Trophoblast cell (in vitro differentiated cells and primary cell): ENCODE results near the gene MPND.

Experiments used
- DNase-seq, 2 donors: peaks; one replicate each; pipeline ENCODE4 v3.0.0-alpha.2; 2016
- H2AFZ ChIP-seq: 2 replicates; pipeline ENCODE4 v1.6.1; 2013; ENCODE audit warnings: low read length, moderate library complexity, mild to moderate bottlenecking; ENCODE audit not compliant: insufficient read depth, poor library complexity
- H2AK5ac ChIP-seq: 2 replicates; pipeline ENCODE4 v1.6.1; 2013; ENCODE audit warnings: mild to moderate bottlenecking, low read length
- H2BK120ac ChIP-seq: 2 replicates; pipeline ENCODE4 v1.6.1; 2013; ENCODE audit warnings: low read length, mild to moderate bottlenecking, moderate library complexity; ENCODE audit not compliant: insufficient read depth, poor library complexity
- H2BK12ac ChIP-seq: 2 replicates; pipeline ENCODE4 v1.6.1; 2013; ENCODE audit warnings: mild to moderate bottlenecking, low read length, moderate library complexity
- H2BK5ac ChIP-seq: 2 replicates; pipeline ENCODE4 v1.6.1; 2013; ENCODE audit warnings: low read length, low read depth, moderate library complexity, mild to moderate bottlenecking; ENCODE audit not compliant: poor library complexity
- H3K14ac ChIP-seq: 2 replicates; pipeline ENCODE4 v1.6.1; 2013; ENCODE audit warnings: mild to moderate bottlenecking, low read length
- H3K18ac ChIP-seq: 2 replicates; pipeline ENCODE4 v1.6.1; 2013; ENCODE audit warnings: mild to moderate bottlenecking, low read length
- H3K23ac ChIP-seq: 2 replicates; pipeline ENCODE4 v1.6.1; 2013; ENCODE audit warnings: low read length
- H3K27ac ChIP-seq: 2 replicates; pipeline ENCODE4 v1.5.1; 2013; ENCODE audit warnings: low read depth, mild to moderate bottlenecking, inconsistent platforms, low read length, moderate library complexity
- H3K27me3 ChIP-seq: 2 replicates; pipeline ENCODE4 v1.6.1; 2013; ENCODE audit warnings: inconsistent platforms, mild to moderate bottlenecking, low read length, moderate library complexity; ENCODE audit not compliant: insufficient read depth
- H3K36me3 ChIP-seq, 2 experiments: 1 replicate in 1 of 2; 2 replicates in 1 of 2; pipeline ENCODE4 v1.6.1; 2013; ENCODE audit warnings: low read length in 2 of 2, mild to moderate bottlenecking in 2 of 2, moderate library complexity in 1 of 2; ENCODE audit not compliant: insufficient read depth in 2 of 2, control insufficient read depth in 1 of 2
- H3K4ac ChIP-seq: 2 replicates; pipeline ENCODE4 v1.6.1; 2013; ENCODE audit warnings: low read depth, mild to moderate bottlenecking, low read length, moderate library complexity
- H3K4me1 ChIP-seq, 2 experiments: 1 replicate in 1 of 2; 2 replicates in 1 of 2; pipeline ENCODE4 v1.6.1; 2013; ENCODE audit warnings: low read length in 2 of 2, mild to moderate bottlenecking in 2 of 2, moderate library complexity in 1 of 2; ENCODE audit not compliant: insufficient read depth in 2 of 2, control insufficient read depth in 1 of 2
- H3K4me2 ChIP-seq: 2 replicates; pipeline ENCODE4 v1.6.1; 2013; ENCODE audit warnings: inconsistent platforms, mild to moderate bottlenecking, low read length, moderate library complexity
- H3K4me3 ChIP-seq: 2 replicates; pipeline ENCODE4 v1.5.1; 2013; ENCODE audit warnings: mild to moderate bottlenecking, low read depth, low read length, inconsistent platforms
- H3K79me1 ChIP-seq: one replicate; pipeline ENCODE4 v1.6.1; 2013; ENCODE audit warnings: low read length
- H3K79me2 ChIP-seq: 2 replicates; pipeline ENCODE4 v1.6.1; 2013; ENCODE audit warnings: low read length, mild to moderate bottlenecking; ENCODE audit not compliant: control insufficient read depth, insufficient read depth, poor library complexity
- H3K9ac ChIP-seq: 2 replicates; pipeline ENCODE4 v1.6.1; 2013; ENCODE audit warnings: mild to moderate bottlenecking, low read length
- H3K9me3 ChIP-seq: 2 replicates; pipeline ENCODE4 v1.6.1; 2013; ENCODE audit warnings: low read depth, mild to moderate bottlenecking, control low read depth, inconsistent platforms, low read length; ENCODE audit not compliant: insufficient read depth
- H4K12ac ChIP-seq: 2 replicates; pipeline ENCODE4 v1.6.1; 2013; ENCODE audit warnings: low read depth, mild to moderate bottlenecking, low read length, moderate library complexity
- H4K8ac ChIP-seq: 2 replicates; pipeline ENCODE4 v1.6.1; 2013; ENCODE audit warnings: low read depth, mild to moderate bottlenecking, low read length, moderate library complexity
- H4K91ac ChIP-seq: one replicate; pipeline ENCODE4 v1.6.1; 2013; ENCODE audit warnings: low read depth, mild to moderate bottlenecking, low read length, moderate library complexity
- WGBS: extraction: QIAGEN DNeasy Blood & Tissue Kit; methylation state at CpG from one replicate; pipeline ENCODE4 v1.1.7; 2013; ENCODE audit warnings: missing lambda C conversion rate; ENCODE audit not compliant: insufficient read length, insufficient coverage; ENCODE audit errors: extremely low coverage; 5-methylcytosine and 5-hydroxymethylcytosine counted together

MPND gene

GRCh38 chr19:4342314-4342614 lies 1.1 kb upstream of the MPND start:
- H4K91ac ChIP-seq = peak overlapping the region; percentile 98
- H3K18ac ChIP-seq = peak overlapping the region; percentile 98
- H3K9ac ChIP-seq = peak overlapping the region; percentile 94
- H3K36me3 ChIP-seq = peaks cover 8 to 13% of the 10 kb centered on the region in 2 experiments
- peak overlapping the region; percentile 95 for H3K27ac ChIP-seq
- peak overlapping the region; percentile 84 for H3K4ac ChIP-seq
- no peaks in the 10 kb centered on the region for H3K27me3 ChIP-seq
- H4K12ac ChIP-seq = peak overlapping the region; percentile 99
- H2BK12ac ChIP-seq = no peak overlapping the region
- peaks cover 19% of the 10 kb centered on the region for H3K79me1 ChIP-seq
- H2BK120ac ChIP-seq = peak overlapping the region; percentile 98
- no peaks in the 10 kb centered on the region for H3K9me3 ChIP-seq
- H2BK5ac ChIP-seq = peak overlapping the region; percentile 97
- peak overlapping the region; percentile 77 for H3K4me2 ChIP-seq
- peaks cover 6% of the 10 kb centered on the region for H3K79me2 ChIP-seq
- WGBS = no CpG with 5 or more reads among the region's 10 CpGs
- peak overlapping the region; percentile 98 for H4K8ac ChIP-seq
- H3K4me1 ChIP-seq = peaks cover 12 to 17% of the 10 kb centered on the region in 2 experiments
- peak overlapping the region; percentile 72 for H2AFZ ChIP-seq
- H3K4me3 ChIP-seq = peak overlapping the region; percentile 65
- H2AK5ac ChIP-seq = peak overlapping the region; percentile 99
- no peak for DNase-seq
- H3K14ac ChIP-seq = peak overlapping the region; percentile 95
- no peak overlapping the region for H3K23ac ChIP-seq

DNA sequence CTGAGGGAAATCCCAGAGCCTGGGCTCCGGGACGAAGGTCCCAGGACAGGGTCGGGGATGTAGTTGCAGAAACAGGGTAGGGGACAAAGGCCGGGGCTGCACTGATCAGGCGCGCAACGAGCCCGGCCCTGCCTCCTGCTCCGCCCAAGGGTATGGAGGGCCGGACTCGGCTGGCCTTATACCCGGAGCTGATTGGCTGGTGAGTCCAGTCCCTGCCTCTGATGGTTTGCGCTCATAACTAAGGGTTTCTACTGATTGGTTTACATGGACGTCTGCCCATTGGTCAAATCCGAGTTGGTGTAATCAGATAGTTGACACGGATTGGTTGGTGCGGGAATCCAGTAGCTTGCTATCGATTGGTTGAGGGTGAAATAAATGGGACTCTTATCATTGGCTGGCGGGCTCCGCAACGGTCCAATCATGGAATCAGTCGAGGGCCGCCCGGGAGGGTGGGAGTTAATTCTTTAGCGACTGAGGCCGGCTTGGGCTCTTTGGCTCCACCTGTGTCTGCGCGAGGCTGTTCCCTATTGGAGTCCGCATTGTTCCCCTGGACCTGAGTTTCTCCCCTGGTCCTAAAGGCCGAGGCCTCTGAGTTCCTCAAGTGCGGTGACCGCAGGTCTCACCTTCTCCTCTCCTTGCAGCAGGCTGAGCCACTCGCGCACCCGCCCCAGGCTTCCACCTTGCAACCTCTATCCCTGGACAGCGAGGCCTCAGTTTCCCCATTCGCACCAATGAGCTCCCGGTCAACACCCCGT lies 570 bp upstream of the MPND start:
- Histone ChIP-seq H3K4ac (peak overlapping the region; percentile 84), H3K79me2 (peaks cover 6% of the 10 kb centered on the region), H4K12ac (peak overlapping the region; percentile 99), H3K18ac (peak overlapping the region; percentile 98), H3K9ac (peak overlapping the region; percentile 94), H3K79me1 (peaks cover 19% of the 10 kb centered on the region), H4K91ac (peak overlapping the region; percentile 98), H4K8ac (peak overlapping the region; percentile 98), H3K36me3 (peaks cover 8 to 13% of the 10 kb centered on the region in 2 experiments), H2BK120ac (peak overlapping the region; percentile 98), H3K4me2 (peak overlapping the region; percentile 89), H3K27me3 (no peaks in the 10 kb centered on the region), H3K4me1 (peaks cover 12 to 16% of the 10 kb centered on the region in 2 experiments), H3K27ac (peak overlapping the region; percentile 95), H2BK5ac (peak overlapping the region; percentile 97), H2BK12ac (peak overlapping the region; percentile 4), H2AK5ac (peak overlapping the region; percentile 99), H3K4me3 (peak overlapping the region; percentile 75), H3K9me3 (no peaks in the 10 kb centered on the region), H2AFZ (peak overlapping the region; percentile 90), H3K14ac (peak overlapping the region; percentile 95), H3K23ac (no peak overlapping the region)
- WGBS = no CpG with 5 or more reads among the region's 39 CpGs
- peak; percentile 99 to 100 for DNase-seq

DNA sequence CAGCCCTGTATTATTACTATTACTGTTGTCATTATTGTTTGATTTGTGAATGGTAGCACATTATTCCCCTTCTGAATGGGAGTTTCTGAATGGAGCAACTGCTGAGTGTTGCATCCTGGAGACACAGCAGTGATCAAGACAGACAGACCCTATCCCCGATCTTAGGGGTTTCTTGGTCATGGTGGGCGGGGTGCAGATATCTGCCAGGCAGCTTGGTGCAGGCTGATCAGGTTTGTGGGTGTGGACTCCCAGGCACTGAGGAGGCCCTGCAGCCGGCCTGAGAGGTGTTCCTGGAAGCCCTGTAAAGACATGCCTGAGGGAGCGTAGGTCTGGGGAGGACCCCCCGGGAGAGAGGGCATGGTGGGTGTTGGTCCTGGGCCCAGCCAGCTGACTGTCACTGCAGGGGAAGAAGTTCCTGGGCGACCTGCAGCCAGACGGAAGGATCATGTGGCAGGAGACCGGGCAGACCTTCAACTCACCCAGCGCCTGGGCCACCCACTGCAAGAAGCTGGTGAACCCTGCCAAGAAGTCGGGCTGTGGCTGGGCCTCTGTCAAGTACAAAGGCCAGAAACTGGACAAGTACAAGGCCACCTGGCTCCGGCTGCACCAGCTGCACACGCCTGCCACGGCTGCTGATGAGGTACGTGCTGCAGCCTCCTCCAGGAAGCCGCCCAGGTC lies 2.1 kb downstream of the MPND start:
- DNase-seq = no peak
- H3K4me2 ChIP-seq = no peak overlapping the region
- H3K79me2 ChIP-seq = peaks cover 4% of the 10 kb centered on the region
- no CpG with 5 or more reads among the region's 15 CpGs for WGBS
- peak overlapping the region; percentile 35 for H3K18ac ChIP-seq
- no peak overlapping the region for H3K4me3 ChIP-seq
- H3K27me3 ChIP-seq = no peaks in the 10 kb centered on the region
- H2AK5ac ChIP-seq = no peak overlapping the region
- H3K79me1 ChIP-seq = peaks cover 12% of the 10 kb centered on the region
- H3K36me3 ChIP-seq = peaks cover 16 to 19% of the 10 kb centered on the region in 2 experiments
- H3K9me3 ChIP-seq = no peaks in the 10 kb centered on the region
- no peak overlapping the region for H2BK12ac ChIP-seq
- no peak overlapping the region for H2BK120ac ChIP-seq
- H3K27ac ChIP-seq = no peak overlapping the region
- no peak overlapping the region for H3K4ac ChIP-seq
- H2BK5ac ChIP-seq = no peak overlapping the region
- H3K23ac ChIP-seq = no peak overlapping the region
- no peak overlapping the region for H4K91ac ChIP-seq
- H3K9ac ChIP-seq = no peak overlapping the region
- peaks cover 12% of the 10 kb centered on the region in 2 experiments for H3K4me1 ChIP-seq
- no peak overlapping the region for H4K8ac ChIP-seq
- H3K14ac ChIP-seq = no peak overlapping the region
- no peak overlapping the region for H2AFZ ChIP-seq
- H4K12ac ChIP-seq = peak overlapping the region; percentile 32

- Histone ChIP-seq H4K91ac (no peak overlapping the region), H3K18ac (no peak overlapping the region), H3K36me3 (peaks cover 19 to 21% of the 10 kb centered on the region in 2 experiments), H3K27me3 (no peaks in the 10 kb centered on the region), H3K23ac (no peak overlapping the region), H2BK5ac (no peak overlapping the region), H3K4me1 (peaks cover 12% of the 10 kb centered on the region in 2 experiments), H4K12ac (no peak overlapping the region), H3K4me3 (no peak overlapping the region), H3K9ac (no peak overlapping the region), H2AK5ac (no peak overlapping the region), H3K27ac (no peak overlapping the region), H3K79me2 (peaks cover 4% of the 10 kb centered on the region), H2BK120ac (no peak overlapping the region), H2BK12ac (no peak overlapping the region), H4K8ac (no peak overlapping the region), H3K4me2 (no peak overlapping the region), H3K9me3 (no peaks in the 10 kb centered on the region), H3K79me1 (peaks cover 12% of the 10 kb centered on the region), H3K14ac (no peak overlapping the region), H2AFZ (no peak overlapping the region), H3K4ac (no peak overlapping the region)
- DNase-seq = no peak
- no CpG with 5 or more reads among the region's 6 CpGs for WGBS
These were observed 2.6 kb downstream of the MPND start for GRCh38 chr19:4346020-4346383.
